Trophoblast cell (in vitro differentiated cells and primary cell): ENCODE measurements around the gene ZNF416.
A peak's percentile ranks its signal among the peaks of the same experiment; 100 is the strongest.

ENCODE experiments used
- DNase-seq, 2 donors: peaks; one replicate each; pipeline ENCODE4 v3.0.0-alpha.2; 2016
- H2AFZ ChIP-seq: 2 replicates; pipeline ENCODE4 v1.6.1; 2013; ENCODE audit warnings: low read length, moderate library complexity, mild to moderate bottlenecking; ENCODE audit not compliant: insufficient read depth, poor library complexity
- H2AK5ac ChIP-seq: 2 replicates; pipeline ENCODE4 v1.6.1; 2013; ENCODE audit warnings: mild to moderate bottlenecking, low read length
- H2BK120ac ChIP-seq: 2 replicates; pipeline ENCODE4 v1.6.1; 2013; ENCODE audit warnings: low read length, mild to moderate bottlenecking, moderate library complexity; ENCODE audit not compliant: insufficient read depth, poor library complexity
- H2BK12ac ChIP-seq: 2 replicates; pipeline ENCODE4 v1.6.1; 2013; ENCODE audit warnings: mild to moderate bottlenecking, low read length, moderate library complexity
- H2BK5ac ChIP-seq: 2 replicates; pipeline ENCODE4 v1.6.1; 2013; ENCODE audit warnings: low read length, low read depth, moderate library complexity, mild to moderate bottlenecking; ENCODE audit not compliant: poor library complexity
- H3K14ac ChIP-seq: 2 replicates; pipeline ENCODE4 v1.6.1; 2013; ENCODE audit warnings: mild to moderate bottlenecking, low read length
- H3K18ac ChIP-seq: 2 replicates; pipeline ENCODE4 v1.6.1; 2013; ENCODE audit warnings: mild to moderate bottlenecking, low read length
- H3K23ac ChIP-seq: 2 replicates; pipeline ENCODE4 v1.6.1; 2013; ENCODE audit warnings: low read length
- H3K27ac ChIP-seq: 2 replicates; pipeline ENCODE4 v1.5.1; 2013; ENCODE audit warnings: low read depth, mild to moderate bottlenecking, inconsistent platforms, low read length, moderate library complexity
- H3K27me3 ChIP-seq: 2 replicates; pipeline ENCODE4 v1.6.1; 2013; ENCODE audit warnings: inconsistent platforms, mild to moderate bottlenecking, low read length, moderate library complexity; ENCODE audit not compliant: insufficient read depth
- H3K36me3 ChIP-seq, 2 experiments: 1 replicate in 1 of 2; 2 replicates in 1 of 2; pipeline ENCODE4 v1.6.1; 2013; ENCODE audit warnings: low read length in 2 of 2, mild to moderate bottlenecking in 2 of 2, moderate library complexity in 1 of 2; ENCODE audit not compliant: insufficient read depth in 2 of 2, control insufficient read depth in 1 of 2
- H3K4ac ChIP-seq: 2 replicates; pipeline ENCODE4 v1.6.1; 2013; ENCODE audit warnings: low read depth, mild to moderate bottlenecking, low read length, moderate library complexity
- H3K4me1 ChIP-seq, 2 experiments: 1 replicate in 1 of 2; 2 replicates in 1 of 2; pipeline ENCODE4 v1.6.1; 2013; ENCODE audit warnings: low read length in 2 of 2, mild to moderate bottlenecking in 2 of 2, moderate library complexity in 1 of 2; ENCODE audit not compliant: insufficient read depth in 2 of 2, control insufficient read depth in 1 of 2
- H3K4me2 ChIP-seq: 2 replicates; pipeline ENCODE4 v1.6.1; 2013; ENCODE audit warnings: inconsistent platforms, mild to moderate bottlenecking, low read length, moderate library complexity
- H3K4me3 ChIP-seq: 2 replicates; pipeline ENCODE4 v1.5.1; 2013; ENCODE audit warnings: mild to moderate bottlenecking, low read depth, low read length, inconsistent platforms
- H3K79me1 ChIP-seq: one replicate; pipeline ENCODE4 v1.6.1; 2013; ENCODE audit warnings: low read length
- H3K79me2 ChIP-seq: 2 replicates; pipeline ENCODE4 v1.6.1; 2013; ENCODE audit warnings: low read length, mild to moderate bottlenecking; ENCODE audit not compliant: control insufficient read depth, insufficient read depth, poor library complexity
- H3K9ac ChIP-seq: 2 replicates; pipeline ENCODE4 v1.6.1; 2013; ENCODE audit warnings: mild to moderate bottlenecking, low read length
- H3K9me3 ChIP-seq: 2 replicates; pipeline ENCODE4 v1.6.1; 2013; ENCODE audit warnings: low read depth, mild to moderate bottlenecking, control low read depth, inconsistent platforms, low read length; ENCODE audit not compliant: insufficient read depth
- H4K12ac ChIP-seq: 2 replicates; pipeline ENCODE4 v1.6.1; 2013; ENCODE audit warnings: low read depth, mild to moderate bottlenecking, low read length, moderate library complexity
- H4K8ac ChIP-seq: 2 replicates; pipeline ENCODE4 v1.6.1; 2013; ENCODE audit warnings: low read depth, mild to moderate bottlenecking, low read length, moderate library complexity
- H4K91ac ChIP-seq: one replicate; pipeline ENCODE4 v1.6.1; 2013; ENCODE audit warnings: low read depth, mild to moderate bottlenecking, low read length, moderate library complexity
- WGBS: extraction: QIAGEN DNeasy Blood & Tissue Kit; methylation state at CpG from one replicate; pipeline ENCODE4 v1.1.7; 2013; ENCODE audit warnings: missing lambda C conversion rate; ENCODE audit not compliant: insufficient read length, insufficient coverage; ENCODE audit errors: extremely low coverage; 5-methylcytosine and 5-hydroxymethylcytosine counted together

ZNF416 gene

GRCh38 chr19:57599377-57599760, 20.7 kb upstream of the ZNF416 start:
- H3K9me3 ChIP-seq, result no peaks in the 10 kb centered on the region
- H3K4ac ChIP-seq, result no peak overlapping the region
- no peak overlapping the region for H3K4me3 ChIP-seq
- peaks cover 4% of the 10 kb centered on the region for H3K79me2 ChIP-seq
- H4K91ac ChIP-seq, result no peak overlapping the region
- H3K14ac ChIP-seq, result no peak overlapping the region
- no peak overlapping the region for H2AFZ ChIP-seq
- H4K12ac ChIP-seq, result no peak overlapping the region
- H4K8ac ChIP-seq, result peak overlapping the region; percentile 72
- H3K27me3 ChIP-seq, result no peaks in the 10 kb centered on the region
- H3K23ac ChIP-seq, result no peak overlapping the region
- H2AK5ac ChIP-seq, result no peak overlapping the region
- H3K79me1 ChIP-seq, result no peaks in the 10 kb centered on the region
- H3K36me3 ChIP-seq, result peaks cover 0 to 1% of the 10 kb centered on the region in 2 experiments
- peaks cover 5 to 10% of the 10 kb centered on the region in 2 experiments for H3K4me1 ChIP-seq
- no peak overlapping the region for H3K27ac ChIP-seq
- DNase-seq, result no peak
- no peak overlapping the region for H3K9ac ChIP-seq
- no peak overlapping the region for H3K18ac ChIP-seq
- no peak overlapping the region for H2BK120ac ChIP-seq
- no peak overlapping the region for H2BK5ac ChIP-seq
- H3K4me2 ChIP-seq, result peak overlapping the region; percentile 96
- no peak overlapping the region for H2BK12ac ChIP-seq
- WGBS, result no CpG with 5 or more reads among the region's 8 CpGs

GRCh38 chr19:57587529-57587928, 8.8 kb upstream of the ZNF416 start:
- H4K8ac ChIP-seq, result no peak overlapping the region
- H3K9me3 ChIP-seq, result peaks cover 33% of the 10 kb centered on the region
- H3K4me3 ChIP-seq, result no peak overlapping the region
- no peak overlapping the region for H4K12ac ChIP-seq
- peak in 1 of 2 donors; percentile 9 for DNase-seq
- no peak overlapping the region for H3K18ac ChIP-seq
- no peaks in the 10 kb centered on the region for H3K27me3 ChIP-seq
- H3K14ac ChIP-seq, result no peak overlapping the region
- no peak overlapping the region for H4K91ac ChIP-seq
- no CpG with 5 or more reads among the region's 1 CpG for WGBS
- H3K4me2 ChIP-seq, result no peak overlapping the region
- H2AK5ac ChIP-seq, result no peak overlapping the region
- no peak overlapping the region for H3K9ac ChIP-seq
- H2BK5ac ChIP-seq, result no peak overlapping the region
- H3K36me3 ChIP-seq, result peaks cover 16 to 42% of the 10 kb centered on the region in 2 experiments
- no peak overlapping the region for H3K27ac ChIP-seq
- no peak overlapping the region for H2AFZ ChIP-seq
- peaks cover 11 to 13% of the 10 kb centered on the region in 2 experiments for H3K4me1 ChIP-seq
- H2BK120ac ChIP-seq, result no peak overlapping the region
- peaks cover 4% of the 10 kb centered on the region for H3K79me2 ChIP-seq
- H3K23ac ChIP-seq, result no peak overlapping the region
- no peak overlapping the region for H2BK12ac ChIP-seq
- peaks cover 6% of the 10 kb centered on the region for H3K79me1 ChIP-seq
- no peak overlapping the region for H3K4ac ChIP-seq

GRCh38 chr19:57583521-57584416, 5.1 kb upstream of the ZNF416 start, which contains the start of gene ZIK1:
ZIK1 (plus strand) TSS chr19:57584145; CDS start chr19:57584357, 212 bp downstream.
- Histone ChIP-seq H3K18ac (peak within 1 kb of the TSS; percentile 35), H3K9me3 (peaks cover 21% of the 10 kb centered on the region), H3K9ac (peak within 1 kb of the TSS; percentile 85), H3K4me1 (peaks cover 11 to 13% of the 10 kb centered on the region in 2 experiments), H2BK12ac (no peak within 1 kb of the TSS), H3K23ac (no peak within 1 kb of the TSS), H2BK5ac (no peak within 1 kb of the TSS), H3K79me1 (peaks cover 6% of the 10 kb centered on the region), H2AFZ (peak within 1 kb of the TSS; percentile 86), H3K36me3 (peaks cover 7 to 14% of the 10 kb centered on the region in 2 experiments), H3K14ac (peak within 1 kb of the TSS; percentile 16), H4K8ac (peak within 1 kb of the TSS; percentile 95), H4K91ac (peak within 1 kb of the TSS; percentile 53), H3K27me3 (no peaks in the 10 kb centered on the region), H4K12ac (peak within 1 kb of the TSS; percentile 87), H3K79me2 (peaks cover 4% of the 10 kb centered on the region), H2BK120ac (peak within 1 kb of the TSS; percentile 0), H3K4me3 (peak within 1 kb of the TSS; percentile 86), H3K27ac (no peak within 1 kb of the TSS), H3K4me2 (peak within 1 kb of the TSS; percentile 91), H2AK5ac (peak within 1 kb of the TSS; percentile 30), H3K4ac (peak within 1 kb of the TSS; percentile 52)
- peak; percentile 29 to 74 for DNase-seq
- WGBS, result no CpG with 5 or more reads among the region's 76 CpGs

GRCh38 chr19:57583104-57583520, 4.4 kb upstream of the ZNF416 start:
- Histone ChIP-seq H3K23ac (no peak overlapping the region), H2BK12ac (no peak overlapping the region), H3K4ac (peak overlapping the region; percentile 2), H3K4me3 (no peak overlapping the region), H2BK120ac (peak overlapping the region; percentile 0), H4K91ac (peak overlapping the region; percentile 53), H4K12ac (peak overlapping the region; percentile 87), H3K18ac (no peak overlapping the region), H3K9ac (no peak overlapping the region), H3K79me1 (peaks cover 10% of the 10 kb centered on the region), H3K4me2 (peak overlapping the region; percentile 91), H2AFZ (peak overlapping the region; percentile 69), H3K9me3 (peaks cover 18% of the 10 kb centered on the region), H3K4me1 (peaks cover 14% of the 10 kb centered on the region in 2 experiments), H3K79me2 (peaks cover 8% of the 10 kb centered on the region), H3K27me3 (no peaks in the 10 kb centered on the region), H2BK5ac (no peak overlapping the region), H2AK5ac (no peak overlapping the region), H3K36me3 (peaks cover under 1 to 7% of the 10 kb centered on the region in 2 experiments), H4K8ac (peak overlapping the region; percentile 95), H3K27ac (no peak overlapping the region), H3K14ac (peak overlapping the region; percentile 16)
- DNase-seq, result no peak
- WGBS, result no CpG with 5 or more reads among the region's 21 CpGs
